ENCODE measurements around the gene OVOL1.

The OVOL1 gene

GRCh38 chr11:65774525-65775306 is 12.1 kb upstream of the OVOL1 start:
- no peak overlapping the region; a peak in 1 of 20 replicates for H3K4me3 ChIP-seq
- TF ChIP-seq Cebpa-rat (IDR thresholded peaks at IDR 0.05) = no peak
- no peaks in the 10 kb centered on the region for H3K9me3 ChIP-seq (replicated peaks in 1 of 11)
- H3K36me3 ChIP-seq = peaks cover 26 to 48% (median 41%) of the 10 kb centered on the region in 11 experiments
- peaks cover 65 to 83% (median 68%) of the 10 kb centered on the region in 10 experiments for H3K4me1 ChIP-seq
- H4K20me1 ChIP-seq = peaks cover 24 to 54% (median 32%) of the 10 kb centered on the region in 11 experiments; a peak in 20 of 22 replicates
- H3K27me3 ChIP-seq = no peaks in the 10 kb centered on the region
- H3K9ac ChIP-seq = peak overlapping the region in 9 of 11 experiments; percentile 93 to 100 (median 99); a peak in 17 of 22 replicates
- H3K27ac ChIP-seq = peak overlapping the region in 10 of 11 experiments; percentile 89 to 100 (median 99); a peak in 20 of 22 replicates
- H3K4me2 ChIP-seq = peak overlapping the region; percentile 94 to 100 (median 99); a peak in 20 of 22 replicates

GRCh38 chr11:65776196-65776595 is 10.7 kb upstream of the OVOL1 start:
- TF ChIP-seq Cebpa-rat (IDR thresholded peaks at IDR 0.05) = peak; percentile 58 to 95 (median 93); a peak in 20 of 22 replicates
- peak overlapping the region; percentile 63 to 100 (median 99) for H3K27ac ChIP-seq

GRCh38 chr11:65776710-65777141 is 10.1 kb upstream of the OVOL1 start:
- H3K4me3 ChIP-seq = peak overlapping the region in 9 of 10 experiments; percentile 5 to 98 (median 80); a peak in 12 of 20 replicates
- H3K4me1 ChIP-seq = peaks cover 63 to 75% (median 67%) of the 10 kb centered on the region in 10 experiments
- H3K36me3 ChIP-seq = peaks cover 26 to 49% (median 41%) of the 10 kb centered on the region in 11 experiments
- no peak for TF ChIP-seq Cebpa-rat (IDR thresholded peaks at IDR 0.05)
- H3K9me3 ChIP-seq (replicated peaks in 1 of 11) = no peaks in the 10 kb centered on the region
- H4K20me1 ChIP-seq = peaks cover 25 to 48% (median 34%) of the 10 kb centered on the region in 11 experiments; a peak in 20 of 22 replicates
- H3K27ac ChIP-seq = peak overlapping the region; percentile 63 to 100 (median 99)
- peak overlapping the region; percentile 94 to 100 (median 99) for H3K4me2 ChIP-seq
- peaks cover 3 to 7% (median 6%) of the 10 kb centered on the region in 11 experiments; a peak in 18 of 22 replicates for H3K27me3 ChIP-seq
- peak overlapping the region; percentile 93 to 100 (median 99) for H3K9ac ChIP-seq

More at GRCh38 chr11:65776196-65776595, 10.7 kb upstream of the OVOL1 start:
- Histone ChIP-seq H3K36me3 (peaks cover 26 to 49% (median 41%) of the 10 kb centered on the region in 11 experiments), H3K27me3 (peaks cover 0 to 2% (median under 1%) of the 10 kb centered on the region in 11 experiments; a peak in 9 of 22 replicates), H3K4me3 (peak overlapping the region in 6 of 10 experiments; percentile 5 to 98 (median 84); a peak in 11 of 20 replicates), H4K20me1 (peaks cover 25 to 48% (median 34%) of the 10 kb centered on the region in 11 experiments; a peak in 20 of 22 replicates), H3K9ac (peak overlapping the region; percentile 93 to 100 (median 99); a peak in 21 of 22 replicates), H3K9me3 (replicated peaks in 1 of 11) (no peaks in the 10 kb centered on the region), H3K4me2 (peak overlapping the region; percentile 94 to 100 (median 99)), H3K4me1 (peaks cover 59 to 69% (median 62%) of the 10 kb centered on the region in 10 experiments)

GRCh38 chr11:65777241-65777640 is 9.6 kb upstream of the OVOL1 start:
- H3K4me1 ChIP-seq = peaks cover 63 to 77% (median 70%) of the 10 kb centered on the region in 10 experiments
- H3K9ac ChIP-seq = peak overlapping the region; percentile 93 to 100 (median 99)
- no peak for TF ChIP-seq Cebpa-rat (IDR thresholded peaks at IDR 0.05)

GRCh38 chr11:65777821-65778361 is 9.0 kb upstream of the OVOL1 start:
- Histone ChIP-seq H3K9me3 (replicated peaks in 1 of 11) (no peaks in the 10 kb centered on the region), H3K27ac (peak overlapping the region in 10 of 11 experiments; percentile 89 to 100 (median 99); a peak in 20 of 22 replicates), H3K9ac (peak overlapping the region; percentile 93 to 100 (median 99)), H3K4me1 (peaks cover 63 to 74% (median 70%) of the 10 kb centered on the region in 10 experiments), H3K27me3 (peaks cover 15 to 19% (median 17%) of the 10 kb centered on the region in 11 experiments; a peak in 21 of 22 replicates), H3K36me3 (peaks cover 26 to 49% (median 41%) of the 10 kb centered on the region in 11 experiments), H3K4me3 (peak overlapping the region in 6 of 10 experiments; percentile 80 to 98 (median 90); a peak in 14 of 20 replicates), H3K4me2 (peak overlapping the region; percentile 94 to 100 (median 99)), H4K20me1 (peaks cover 25 to 48% (median 34%) of the 10 kb centered on the region in 11 experiments; a peak in 20 of 22 replicates)
- no peak for TF ChIP-seq Cebpa-rat (IDR thresholded peaks at IDR 0.05)

More at GRCh38 chr11:65777241-65777640, 9.6 kb upstream of the OVOL1 start:
- H3K4me2 ChIP-seq = peak overlapping the region; percentile 94 to 100 (median 99)
- peak overlapping the region; percentile 63 to 100 (median 99) for H3K27ac ChIP-seq
- peaks cover 26 to 49% (median 41%) of the 10 kb centered on the region in 11 experiments for H3K36me3 ChIP-seq
- H3K9me3 ChIP-seq (replicated peaks in 1 of 11) = no peaks in the 10 kb centered on the region
- peak overlapping the region in 7 of 10 experiments; percentile 7 to 98 (median 89); a peak in 12 of 20 replicates for H3K4me3 ChIP-seq
- peaks cover 25 to 48% (median 34%) of the 10 kb centered on the region in 11 experiments; a peak in 20 of 22 replicates for H4K20me1 ChIP-seq
- H3K27me3 ChIP-seq = peaks cover 9 to 12% (median 11%) of the 10 kb centered on the region in 11 experiments; a peak in 19 of 22 replicates

- peak overlapping the region in 10 of 11 experiments; percentile 94 to 100 (median 99); a peak in 20 of 22 replicates for H3K27ac ChIP-seq
- peak overlapping the region; percentile 93 to 100 (median 99) for H3K9ac ChIP-seq
- H3K27me3 ChIP-seq = peaks cover 21 to 24% (median 23%) of the 10 kb centered on the region in 11 experiments; a peak in 21 of 22 replicates
- no peaks in the 10 kb centered on the region for H3K9me3 ChIP-seq (replicated peaks in 1 of 11)
- peaks cover 62 to 72% (median 70%) of the 10 kb centered on the region in 10 experiments for H3K4me1 ChIP-seq
- H3K4me3 ChIP-seq = peak overlapping the region in 9 of 10 experiments; percentile 80 to 98 (median 94); a peak in 15 of 20 replicates
- TF ChIP-seq Cebpa-rat (IDR thresholded peaks at IDR 0.05) = no peak
- H3K36me3 ChIP-seq = peaks cover 26 to 49% (median 41%) of the 10 kb centered on the region in 11 experiments
- peak overlapping the region; percentile 94 to 100 (median 99) for H3K4me2 ChIP-seq
- H4K20me1 ChIP-seq = peaks cover 25 to 48% (median 34%) of the 10 kb centered on the region in 11 experiments; a peak in 20 of 22 replicates
Observed at GRCh38 chr11:65778431-65778900, 8.4 kb upstream of the OVOL1 start.

- Histone ChIP-seq H4K20me1 (peaks cover 25 to 48% (median 34%) of the 10 kb centered on the region in 11 experiments; a peak in 20 of 22 replicates), H3K27ac (peak overlapping the region; percentile 44 to 100 (median 99)), H3K9ac (peak overlapping the region; percentile 93 to 100 (median 99)), H3K9me3 (replicated peaks in 1 of 11) (no peaks in the 10 kb centered on the region), H3K36me3 (peaks cover 26 to 49% (median 41%) of the 10 kb centered on the region in 11 experiments), H3K4me1 (peaks cover 56 to 70% (median 67%) of the 10 kb centered on the region in 10 experiments), H3K27me3 (peaks cover 27 to 31% (median 29%) of the 10 kb centered on the region in 11 experiments), H3K4me2 (peak overlapping the region; percentile 94 to 100 (median 99)), H3K4me3 (peak overlapping the region; percentile 80 to 98 (median 94))
- no peak for TF ChIP-seq Cebpa-rat (IDR thresholded peaks at IDR 0.05)
Observed at GRCh38 chr11:65778901-65779668, 7.8 kb upstream of the OVOL1 start.
